HL-60/S4 (cell line): ENCODE results near the gene OBSCN.

Source experiments
- in situ Hi-C: fragments of 300-500 bp; cut with MboI; formaldehyde crosslinking; loops from 2 replicates; pipeline ENCODE4 v1.14.3; 2022; ENCODE audit warnings: low sequenced_read_pairs

OBSCN gene

GRCh38 chr1:228408869-228409805 lies 201.3 kb downstream of the OBSCN start:
- in situ Hi-C loops, result no loop called here

GRCh38 chr1:228410015-228410414 lies 202.2 kb downstream of the OBSCN start:
- in situ Hi-C loops, result no loop called here

GRCh38 chr1:228410671-228411070 lies 202.8 kb downstream of the OBSCN start:
- in situ Hi-C loops, result no loop called here

GRCh38 chr1:228411121-228411520 lies 203.3 kb downstream of the OBSCN start:
- in situ Hi-C loops, result no loop called here

- in situ Hi-C loops, result no loop called here
These were observed 203.9 kb downstream of the OBSCN start for GRCh38 chr1:228411548-228412430.

GRCh38 chr1:228413241-228414010 lies 205.6 kb downstream of the OBSCN start:
- in situ Hi-C loops, result no loop called here

- in situ Hi-C loops, result no loop called here
These were observed 206.8 kb downstream of the OBSCN start for GRCh38 chr1:228414511-228415211.

- in situ Hi-C loops, result no loop called here
These were observed 207.4 kb downstream of the OBSCN start for GRCh38 chr1:228415221-228415620.

- in situ Hi-C loops, result no loop called here
These were observed 208.0 kb downstream of the OBSCN start for GRCh38 chr1:228415853-228416216.

- in situ Hi-C loops, result no loop called here
These were observed 208.5 kb downstream of the OBSCN start, which contains the start of gene TRIM17 for GRCh38 chr1:228416217-228416933. Gene TRIM17, minus strand, starts transcription at chr1:228416861. Its CDS starts 1,789 bp downstream, at chr1:228415072.

GRCh38 chr1:228417061-228417460 lies 209.2 kb downstream of the OBSCN start:
- in situ Hi-C loops, result no loop called here

GRCh38 chr1:228417483-228418203 lies 209.8 kb downstream of the OBSCN start:
- in situ Hi-C loops, result no loop called here

- in situ Hi-C loops, result no loop called here
These were observed 213.4 kb downstream of the OBSCN start for GRCh38 chr1:228420968-228421826.

- in situ Hi-C loops, result no loop called here
These were observed 215.7 kb downstream of the OBSCN start for GRCh38 chr1:228423404-228424053.

- in situ Hi-C loops, result no loop called here
These were observed 217.1 kb downstream of the OBSCN start for GRCh38 chr1:228424685-228425660.

GRCh38 chr1:228426518-228427175 lies 218.8 kb downstream of the OBSCN start:
- in situ Hi-C loops, result no loop called here
